ENCODE data around the gene MYL12A. TPM values are rescaled to one million over a fixed set of nuclear protein-coding genes. Genes with fewer than 3 reads are reported as not detected.

MYL12A gene
- total RNA-seq, 1 donor from 2014 or later = 358 TPM

DNA sequence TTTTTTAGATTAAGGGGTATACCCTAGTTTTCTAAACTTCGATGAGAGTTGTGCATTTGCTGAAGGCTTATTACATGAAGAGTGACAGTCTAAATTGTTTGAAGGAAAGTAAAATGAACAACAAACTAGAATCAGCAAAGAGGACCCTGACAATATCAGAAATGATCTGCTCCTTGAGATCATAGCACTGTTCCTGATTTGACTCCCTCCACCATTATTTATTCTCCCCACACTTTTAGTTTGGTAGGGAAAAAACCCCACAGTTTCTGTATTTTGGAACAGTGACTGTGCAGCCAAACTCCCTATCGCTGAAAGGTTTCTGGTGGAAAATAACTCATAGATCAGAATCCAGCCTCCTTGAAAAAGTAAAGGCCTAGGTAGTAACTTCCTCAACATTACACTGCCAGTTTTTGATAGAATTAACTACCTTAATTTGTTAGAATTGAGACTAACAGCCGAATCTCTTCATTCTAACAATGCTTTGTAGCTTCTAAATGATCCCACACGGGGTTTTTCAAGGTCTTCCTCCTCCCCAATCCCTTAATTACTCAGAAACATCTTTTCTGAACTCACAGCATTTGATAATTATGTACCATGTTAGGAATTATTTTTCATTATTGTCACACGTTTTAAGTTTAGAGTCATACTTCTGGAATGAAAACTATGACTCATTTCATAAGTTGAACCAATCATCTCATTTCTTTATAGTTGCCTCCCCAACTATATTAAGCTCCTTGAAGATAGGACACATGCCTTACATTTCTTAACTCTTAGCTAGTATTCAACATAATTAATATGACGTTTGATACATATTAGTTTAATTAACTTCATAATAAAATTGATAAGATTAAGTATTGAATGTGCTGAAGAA is 2.9 kb downstream of the MYL12A start:
- no peak for ATAC-seq
- no peak for DNase-seq (ENCODE audit: low spot score)
- intact Hi-C loops (cut with DNase I) = no loop called here

DNA sequence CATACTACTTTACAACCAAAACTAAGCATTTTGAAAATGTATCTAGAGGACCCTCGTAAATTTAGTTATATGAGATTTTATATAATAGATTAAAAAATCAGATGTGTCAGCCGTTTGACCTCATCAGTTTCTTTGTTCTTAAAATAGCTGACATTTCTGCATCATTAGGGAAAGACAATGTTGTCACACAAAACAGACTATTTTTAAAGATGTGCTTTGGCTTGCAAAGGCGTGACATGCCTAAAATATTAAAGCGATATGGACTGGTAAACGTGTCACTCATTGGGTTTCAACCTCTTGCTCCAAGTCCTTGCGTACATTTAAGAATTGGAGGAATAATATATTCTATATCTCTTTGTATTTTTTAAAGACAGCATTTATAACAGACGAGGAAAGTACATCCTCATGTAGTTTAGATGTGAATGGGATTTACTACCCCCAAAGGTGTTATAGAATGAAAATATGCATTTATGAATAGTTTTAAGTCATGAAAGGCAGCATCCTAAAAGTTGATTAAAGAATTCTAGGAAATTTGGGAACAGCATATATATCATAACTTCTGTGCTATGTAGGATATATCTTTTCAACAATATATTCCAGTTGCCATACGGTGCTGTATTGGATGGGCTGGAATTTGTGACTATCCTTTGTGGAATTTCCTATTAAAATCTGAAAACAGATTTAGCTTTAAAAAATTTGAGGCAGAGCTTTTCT is 3.8 kb downstream of the MYL12A start:
- intact Hi-C loops (cut with DNase I) = no loop called here
- ATAC-seq (no peak), DNase-seq (ENCODE audit: low spot score) (no peak)

DNA sequence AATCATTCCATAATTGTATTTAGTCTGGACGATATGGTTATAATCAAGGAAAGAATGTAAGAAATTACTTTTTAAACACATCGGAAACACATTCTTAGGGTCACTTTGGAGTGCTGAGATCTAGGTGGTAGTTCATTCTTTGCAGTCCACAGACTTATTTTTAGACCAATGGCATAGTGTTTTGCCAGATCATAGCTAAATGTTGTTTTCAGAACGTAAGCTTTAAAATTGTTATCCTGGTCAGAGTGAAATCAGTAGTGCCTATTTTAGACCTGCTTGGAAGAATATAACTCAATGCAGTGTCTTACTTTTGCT is 4.3 kb downstream of the MYL12A start:
- intact Hi-C loops (cut with DNase I) = no loop called here
- DNase-seq (ENCODE audit: low spot score) (no peak), ATAC-seq (no peak)

DNA sequence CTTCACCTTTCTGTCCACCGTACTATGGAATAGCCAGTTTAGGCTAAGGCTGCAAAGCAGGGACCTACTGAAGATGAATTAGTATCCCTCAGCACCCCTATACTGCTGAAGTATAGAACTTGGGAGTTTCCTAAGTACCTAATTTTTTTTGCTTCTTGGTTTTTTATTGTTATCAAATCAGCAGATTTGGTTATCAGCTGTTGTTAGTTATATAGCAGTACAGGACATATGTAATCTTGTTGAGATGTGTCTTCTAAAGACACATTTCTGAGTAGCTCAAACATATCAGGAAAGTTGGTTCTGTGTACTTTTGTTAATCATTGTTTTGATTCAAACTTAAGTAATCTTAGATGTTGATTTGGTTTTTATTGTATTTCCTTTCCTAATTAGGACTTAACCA is 5.2 kb downstream of the MYL12A start:
- intact Hi-C loops (cut with DNase I) = no loop called here
- DNase-seq (ENCODE audit: low spot score) (no peak), ATAC-seq (no peak)

DNA sequence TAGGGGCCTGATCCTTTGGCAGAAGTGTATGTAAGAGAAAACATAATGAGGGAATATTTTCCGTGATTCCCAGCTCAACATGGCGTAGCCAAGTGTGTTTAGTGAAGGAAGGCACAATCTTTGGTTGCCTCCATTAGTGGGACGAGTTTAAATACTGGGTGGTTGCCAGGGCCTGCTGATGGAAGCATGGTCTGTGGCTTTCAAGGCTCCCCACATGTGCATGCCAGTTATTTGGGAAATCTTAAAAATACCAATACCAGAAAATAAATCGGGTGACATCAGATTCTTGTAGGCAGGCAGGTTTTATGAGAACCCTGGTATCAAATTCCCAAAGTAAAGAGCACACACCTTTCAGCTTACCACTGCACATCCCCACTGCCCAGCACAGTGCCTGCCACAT is 7.1 kb downstream of the MYL12A start:
- ATAC-seq = no peak
- intact Hi-C loops (cut with DNase I) = no loop called here
- no peak for DNase-seq (ENCODE audit: low spot score)

DNA sequence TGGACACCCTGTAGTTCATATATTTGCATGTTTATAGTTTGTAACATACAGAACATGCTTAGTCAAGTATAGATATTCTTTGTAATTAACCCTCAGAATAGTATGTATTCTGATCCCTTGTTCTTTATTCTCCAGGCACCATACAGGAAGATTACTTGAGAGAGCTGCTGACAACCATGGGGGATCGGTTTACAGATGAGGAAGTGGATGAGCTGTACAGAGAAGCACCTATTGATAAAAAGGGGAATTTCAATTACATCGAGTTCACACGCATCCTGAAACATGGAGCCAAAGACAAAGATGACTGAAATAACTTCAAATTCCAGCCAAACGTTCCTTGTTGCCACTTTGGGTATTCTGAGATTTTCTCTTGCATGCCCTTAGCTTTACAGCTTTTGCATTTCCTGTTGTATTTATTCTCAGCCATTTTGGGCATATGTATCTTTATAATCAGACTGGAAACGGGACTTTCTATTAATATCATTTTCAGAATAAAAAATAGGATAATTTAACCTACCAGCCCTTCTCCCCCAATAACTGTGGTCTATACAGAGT is 8.1 kb downstream of the MYL12A start:
- ATAC-seq = no peak
- no peak for DNase-seq (ENCODE audit: low spot score)
- intact Hi-C loops (cut with DNase I) = no loop called here

DNA sequence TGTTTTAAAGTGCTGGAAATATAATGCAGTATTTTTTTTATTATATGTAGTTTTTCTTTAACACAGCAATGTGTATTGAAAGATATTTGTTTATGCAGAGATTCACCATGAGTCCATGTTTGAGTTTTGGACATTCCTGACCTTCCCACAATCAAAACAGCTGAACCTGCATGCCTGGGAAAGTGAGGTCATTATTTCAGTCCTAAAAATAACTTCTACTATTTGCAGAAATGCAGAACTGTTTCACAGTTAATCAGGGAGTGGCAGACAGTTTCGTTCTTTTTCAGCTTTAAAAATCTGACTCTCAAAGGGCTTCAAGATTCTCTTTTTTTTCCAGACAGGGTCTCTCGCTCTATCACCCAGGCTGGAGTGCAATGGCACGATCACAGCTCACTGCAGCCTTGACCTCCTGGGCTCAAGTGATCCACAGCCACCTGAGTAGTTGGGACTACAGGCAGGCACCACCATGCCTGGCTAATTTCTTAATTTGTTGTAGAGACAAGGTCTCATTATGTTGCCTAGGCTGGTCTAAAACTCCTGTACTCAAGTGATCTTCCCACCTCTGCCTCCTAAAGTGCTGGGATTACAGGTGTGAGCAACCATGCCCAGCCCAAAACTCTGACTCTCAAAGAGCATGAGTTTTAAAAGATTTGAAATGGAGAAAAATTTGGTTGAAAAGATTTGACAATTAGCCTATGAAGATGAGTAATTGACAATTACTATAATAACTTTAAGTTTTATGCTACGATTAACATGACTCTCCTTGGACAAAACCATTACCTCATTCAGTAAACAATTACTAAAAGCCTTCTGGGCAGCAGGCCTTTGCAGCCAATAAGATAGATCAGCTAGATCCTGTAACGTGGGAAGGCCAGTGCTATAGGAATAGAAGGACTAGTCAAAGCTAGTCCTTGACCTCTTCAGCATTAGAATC is 9.4 kb downstream of the MYL12A start:
- intact Hi-C loops (cut with DNase I) = no loop called here
- no peak for DNase-seq (ENCODE audit: low spot score)
- ATAC-seq = no peak

DNA sequence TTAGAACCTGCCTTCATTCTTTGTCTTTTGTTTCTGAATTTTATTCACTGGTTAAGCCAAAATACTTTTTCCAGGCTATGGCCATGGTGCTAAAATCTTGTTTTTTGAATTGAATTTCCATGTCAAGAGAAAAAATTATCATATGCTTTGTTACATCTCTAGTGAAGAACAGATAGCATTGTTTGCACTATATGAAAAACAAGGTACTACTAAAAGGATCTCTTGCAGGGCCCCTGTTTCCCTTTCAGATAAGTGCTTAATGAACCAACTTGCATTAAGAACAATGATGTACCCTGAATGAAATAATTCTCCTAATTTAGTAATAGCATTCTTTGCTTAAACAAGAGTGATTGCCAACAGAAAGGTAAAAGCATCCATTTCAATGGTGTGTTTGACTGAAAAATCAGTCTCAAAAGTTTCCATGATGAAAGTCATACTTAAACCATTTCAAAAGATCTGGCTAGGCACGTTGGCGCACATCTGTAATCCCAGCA is 10.1 kb downstream of the MYL12A start:
- intact Hi-C loops (cut with DNase I) = no loop called here
- ATAC-seq (no peak), DNase-seq (ENCODE audit: low spot score) (no peak)

DNA sequence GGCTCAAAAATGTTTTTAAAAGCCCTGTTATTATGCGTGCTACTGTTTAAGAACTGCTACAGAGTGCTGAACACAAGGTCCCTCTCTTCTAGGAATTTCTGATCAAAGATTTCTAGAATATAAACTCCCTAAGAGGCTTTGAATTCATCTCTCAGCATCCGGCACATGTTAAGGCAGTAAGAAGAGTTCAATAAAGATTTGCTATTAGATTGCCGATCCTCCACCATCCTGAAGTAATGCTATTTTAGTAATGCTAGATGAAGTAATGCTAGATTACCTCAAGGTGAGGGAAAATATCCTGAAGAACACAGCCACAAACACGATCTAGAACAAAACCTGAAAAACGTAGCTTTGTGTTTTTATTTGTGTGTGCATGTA is 13.4 kb downstream of the MYL12A start:
- intact Hi-C loops (cut with DNase I) = no loop called here
- DNase-seq (ENCODE audit: low spot score) (no peak), ATAC-seq (no peak)

DNA sequence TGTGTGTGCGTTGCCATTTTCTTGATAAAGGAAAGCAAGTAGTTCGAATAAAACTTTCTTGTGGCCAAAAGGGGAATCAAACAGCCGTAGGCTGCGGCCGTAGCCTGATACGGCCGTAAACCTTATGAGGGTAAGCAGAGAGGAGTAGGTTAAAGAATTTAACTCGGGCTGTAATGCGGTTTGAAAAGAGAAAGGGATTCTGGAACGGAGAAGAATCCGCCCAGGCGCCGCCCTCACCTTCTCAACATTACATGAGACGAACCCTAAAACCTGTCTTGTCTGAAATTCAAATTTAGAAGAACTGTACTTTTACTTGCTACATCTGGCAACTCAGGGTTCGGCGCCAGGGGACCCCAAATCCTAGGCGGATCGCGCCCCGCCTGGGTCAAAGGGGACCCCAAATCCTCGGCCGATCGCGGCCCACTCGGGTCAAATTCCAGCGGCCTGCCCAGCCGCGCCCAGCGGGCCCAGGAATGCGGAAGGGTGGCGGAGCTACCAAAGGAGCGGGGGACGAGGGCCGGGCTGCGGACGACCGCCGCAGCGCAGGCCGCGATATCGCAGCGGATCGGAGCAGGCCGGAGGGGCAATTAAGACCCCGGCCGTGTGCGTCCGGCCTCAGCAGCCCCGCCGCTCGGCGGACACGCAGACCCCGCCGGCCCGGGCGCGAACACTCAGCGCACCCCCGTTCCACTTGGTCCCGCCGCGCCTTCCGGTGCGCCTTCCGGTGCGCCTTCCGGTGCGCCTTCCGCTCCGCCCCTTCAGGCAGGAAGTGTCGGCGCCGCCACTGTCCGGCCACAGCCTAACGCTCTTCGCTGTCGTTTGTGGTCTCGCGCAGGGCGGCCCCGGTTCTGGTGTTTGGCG is 14.0 kb downstream of the MYL12A start, which contains the start of gene MYL12B:
Gene MYL12B, plus strand, starts transcription at position 761 of the 861 bp plus-strand sequence. CDS start 10,766 bp downstream, outside the sequence.
- intact Hi-C loops (cut with DNase I) = no loop called here
- ATAC-seq (peak; percentile 93), DNase-seq (ENCODE audit: low spot score) (peak; percentile 89)

DNA sequence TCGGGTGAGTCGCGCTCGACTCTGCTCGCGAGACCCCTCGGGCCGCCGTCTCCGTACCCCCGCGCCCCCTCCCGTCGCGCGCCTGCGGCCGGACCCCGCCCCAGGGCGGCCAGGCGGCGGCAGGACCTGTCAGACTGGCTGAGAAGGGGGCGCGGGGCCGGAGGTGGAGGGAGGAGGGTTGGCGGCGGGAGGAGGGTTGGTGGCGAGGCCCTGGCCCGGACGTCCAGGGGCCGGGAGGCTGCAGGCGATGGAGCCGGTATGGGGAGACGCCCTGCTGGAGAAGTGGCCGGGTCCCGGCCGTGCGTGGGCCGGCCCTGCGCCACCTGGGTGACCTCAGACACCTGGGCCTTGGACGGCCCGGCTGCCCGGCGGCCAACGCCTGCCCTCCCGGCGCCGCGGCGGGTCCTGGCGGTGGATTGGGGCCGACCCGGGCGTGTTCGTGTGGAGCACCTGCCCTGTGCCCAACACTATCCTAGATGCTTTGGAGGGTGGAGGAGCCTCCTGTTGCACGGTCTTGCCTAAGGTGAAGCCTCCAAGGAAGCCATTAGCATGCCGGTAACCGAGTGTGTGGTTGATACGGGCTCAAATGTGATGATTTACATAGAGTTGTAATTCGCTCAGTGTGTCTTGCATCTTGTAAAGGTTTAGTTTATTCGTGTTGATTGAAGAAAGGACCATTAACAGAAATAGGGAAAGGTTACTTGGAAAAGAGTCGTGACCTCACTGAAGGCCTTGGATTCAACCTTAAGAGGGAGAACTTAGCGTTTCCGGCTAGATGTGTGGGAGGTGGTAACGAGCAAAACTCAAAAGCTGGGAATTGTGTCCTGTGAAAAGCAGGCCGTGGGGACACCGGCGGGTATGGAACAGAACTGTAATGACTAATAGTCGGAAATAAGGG is 14.9 kb downstream of the MYL12A start:
- intact Hi-C loops (cut with DNase I) = no loop called here
- DNase-seq (ENCODE audit: low spot score) (no peak), ATAC-seq (no peak)

DNA sequence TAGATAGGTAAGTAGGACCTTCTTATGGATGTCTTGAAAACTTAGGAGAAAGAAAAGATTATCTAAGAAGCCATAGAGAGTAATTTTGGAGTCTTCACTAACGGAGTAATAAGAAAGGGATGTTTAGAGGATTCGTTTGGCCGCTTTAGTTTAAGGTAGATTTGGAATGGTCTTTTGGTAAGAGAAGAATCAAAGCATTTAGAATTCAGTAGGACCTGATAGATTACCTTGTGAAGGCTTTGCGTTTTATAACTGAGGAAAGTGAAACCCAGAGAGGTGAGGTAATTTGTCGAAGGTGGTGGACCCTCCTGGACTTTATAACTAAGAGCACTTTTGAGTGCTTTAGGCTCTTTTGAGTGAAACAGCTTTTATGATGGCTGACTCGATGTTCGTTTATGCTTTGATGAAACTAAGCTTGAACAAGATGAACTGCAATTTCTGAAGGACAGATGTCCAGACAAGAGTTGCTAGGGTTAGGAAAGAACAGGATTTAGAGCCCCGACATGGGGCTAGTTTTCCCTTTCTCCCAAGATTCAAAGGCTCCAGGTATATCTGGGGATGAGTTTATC is 15.6 kb downstream of the MYL12A start:
- DNase-seq (ENCODE audit: low spot score) = no peak
- no peak for ATAC-seq
- intact Hi-C loops (cut with DNase I) = no loop called here

DNA sequence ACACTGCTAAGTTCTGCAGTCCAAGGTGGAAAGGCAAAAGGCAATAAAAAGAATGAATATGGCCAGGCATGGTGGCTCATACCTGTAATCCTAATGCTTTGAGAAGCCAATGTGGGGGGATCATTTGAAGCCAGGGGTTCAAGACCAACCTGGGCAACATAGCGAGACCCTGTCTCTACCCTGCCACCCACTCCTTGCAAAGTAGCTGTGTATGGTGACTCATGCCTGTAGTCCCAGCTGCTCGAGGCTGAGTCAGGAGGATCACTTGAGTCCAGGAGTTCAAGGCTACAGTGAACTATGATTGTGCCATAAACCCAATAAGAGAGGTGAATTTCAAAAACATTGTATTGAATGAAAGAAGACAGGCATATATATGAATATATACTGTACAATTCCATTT is 16.8 kb downstream of the MYL12A start:
- intact Hi-C loops (cut with DNase I) = no loop called here
- DNase-seq (ENCODE audit: low spot score) = no peak
- no peak for ATAC-seq

DNA sequence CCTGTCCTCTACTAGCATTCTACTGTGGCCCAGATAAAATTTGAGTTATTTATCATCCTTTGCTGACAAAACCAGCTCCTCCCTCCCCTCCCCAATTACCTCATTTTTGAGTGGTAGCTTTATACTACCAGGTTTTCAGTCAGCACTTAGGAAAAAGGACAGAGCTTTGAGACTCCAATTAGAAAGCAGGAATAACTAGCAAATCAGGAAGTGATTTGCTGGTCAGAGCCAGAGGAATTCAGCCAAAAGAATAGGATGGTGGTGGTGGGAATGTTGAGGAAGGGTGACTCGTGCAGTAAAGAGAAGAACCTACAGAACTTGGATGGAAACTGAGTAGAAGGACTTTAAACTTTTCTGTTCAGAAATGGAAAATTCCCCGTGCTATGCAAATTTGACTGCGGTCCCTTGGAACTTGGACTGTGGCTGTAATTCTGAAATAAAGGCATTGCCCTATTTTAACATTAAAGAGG is 18.0 kb downstream of the MYL12A start:
- intact Hi-C loops (cut with DNase I) = no loop called here
- ATAC-seq (no peak), DNase-seq (ENCODE audit: low spot score) (no peak)

DNA sequence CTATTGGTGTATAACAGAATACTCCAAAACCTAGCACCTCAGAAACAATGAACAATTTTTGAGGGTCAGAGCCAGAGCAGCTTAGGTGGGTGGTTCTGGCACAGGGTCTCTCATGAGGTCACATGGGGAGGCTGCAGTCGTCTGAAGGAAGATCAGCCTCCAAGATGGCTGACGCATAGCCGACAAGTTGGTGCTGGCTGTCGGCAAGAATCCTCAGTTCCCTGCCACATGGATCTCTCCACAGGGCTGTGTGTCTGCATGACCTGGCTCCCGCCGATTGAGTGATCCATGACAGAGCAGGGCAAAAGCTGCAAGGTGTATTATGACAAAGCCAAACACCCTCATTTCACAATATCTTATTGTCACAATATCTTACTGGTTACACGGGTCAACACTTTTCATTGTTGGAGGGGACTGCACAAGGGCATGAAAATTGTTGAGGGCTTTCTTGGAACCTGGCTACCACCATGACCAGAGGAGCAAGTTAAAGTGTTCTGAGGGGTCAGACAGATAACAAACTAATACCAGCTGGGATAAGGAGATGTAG is 18.5 kb downstream of the MYL12A start:
- DNase-seq (ENCODE audit: low spot score) (no peak), ATAC-seq (no peak)
- intact Hi-C loops (cut with DNase I) = no loop called here

DNA sequence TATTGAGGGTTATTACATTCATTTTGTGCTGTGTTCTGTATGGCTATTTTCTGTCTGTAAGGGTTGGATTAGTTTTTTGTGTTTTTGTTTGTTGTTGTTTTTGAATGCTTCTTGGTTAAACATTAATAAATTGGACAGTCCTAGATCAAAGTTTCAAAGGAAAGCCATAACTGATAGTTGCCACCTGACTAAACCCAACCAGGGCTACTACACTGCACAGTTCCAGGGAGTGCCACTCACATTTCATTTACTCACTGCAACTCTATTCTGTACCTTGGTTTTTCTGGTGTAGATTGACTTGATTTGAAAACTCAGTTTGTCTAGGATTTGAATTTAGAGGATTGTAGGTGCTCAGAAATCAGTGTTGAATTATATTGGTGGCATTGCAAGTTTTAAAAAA is 20.7 kb downstream of the MYL12A start:
- no peak for ATAC-seq
- DNase-seq (ENCODE audit: low spot score) = no peak
- intact Hi-C loops (cut with DNase I) = no loop called here
